GM23338 (cell line): ENCODE results near the gene ANAPC5. TPM values are rescaled to one million over a fixed set of nuclear protein-coding genes. Genes with fewer than 3 reads are reported as not detected.

ENCODE experiments used
- ATAC-seq: fragments of 200-7000 bp; cut with Tn5 transposase; 3 replicates; pipeline ENCODE4 v1.9.1; 2020
- DNase-seq: peaks from one replicate; pipeline ENCODE4 v3.0.0-alpha.2; 2015; ENCODE audit warnings: low spot score
- H2AFZ ChIP-seq: fragments of 200-600 bp; sonication (generic); 2 replicates; pipeline ENCODE4 v1.8.0; 2016; ENCODE audit warnings: antibody characterized with exemption, mild to moderate bottlenecking, moderate library complexity
- H3F3A ChIP-seq: fragments of 200-600 bp; sonication (generic); replicated peaks from 2 replicates; pipeline ENCODE4 v1.8.0; 2017; ENCODE audit warnings: antibody characterized with exemption, mixed run types, low read depth
- H3K27ac ChIP-seq: fragments of 200-600 bp; sonication (generic); 2 replicates; pipeline ENCODE4 v1.6.1; 2016; ENCODE audit warnings: low read depth
- H3K27me3 ChIP-seq: fragments of 200-600 bp; sonication (generic); 2 replicates; pipeline ENCODE4 v1.8.0; 2016; ENCODE audit warnings: mild to moderate bottlenecking, mixed run types, moderate library complexity; ENCODE audit not compliant: insufficient read depth
- H3K36me3 ChIP-seq: fragments of 200-600 bp; sonication (generic); 2 replicates; pipeline ENCODE4 v1.8.0; 2016; ENCODE audit warnings: mild to moderate bottlenecking; ENCODE audit not compliant: insufficient read depth
- H3K4me1 ChIP-seq: fragments of 200-600 bp; sonication (generic); 2 replicates; pipeline ENCODE4 v1.8.0; 2016; ENCODE audit warnings: mild to moderate bottlenecking, moderate library complexity; ENCODE audit not compliant: insufficient read depth
- H3K4me2 ChIP-seq: fragments of 200-600 bp; sonication (generic); 2 replicates; pipeline ENCODE4 v1.7.1; 2017; ENCODE audit warnings: mixed run types
- H3K4me3 ChIP-seq: fragments of 200-600 bp; sonication (generic); 2 replicates; pipeline ENCODE4 v1.6.1; 2016; ENCODE audit warnings: mixed run types
- H3K79me2 ChIP-seq: fragments of 200-600 bp; sonication (generic); replicated peaks from 2 replicates; pipeline ENCODE4 v1.8.0; 2017; ENCODE audit warnings: mild to moderate bottlenecking; ENCODE audit not compliant: insufficient read depth
- H3K9me2 ChIP-seq: fragments of 200-600 bp; sonication (generic); 2 replicates; pipeline ENCODE4 v1.8.0; 2017; ENCODE audit not compliant: insufficient read depth
- H4K20me1 ChIP-seq: fragments of 200-600 bp; sonication (generic); replicated peaks from 2 replicates; pipeline ENCODE4 v1.8.0; 2017; ENCODE audit warnings: mild to moderate bottlenecking; ENCODE audit not compliant: insufficient read depth
- H3K27ac Mint-ChIP-seq: 2 replicates; pipeline ENCODE4 v1.8.0; 2020; ENCODE audit warnings: inconsistent platforms, mild to moderate bottlenecking, moderate library complexity, mixed read lengths
- H3K27me3 Mint-ChIP-seq: 3 replicates; pipeline ENCODE4 v1.8.0; 2022; ENCODE audit warnings: low read depth, mild to moderate bottlenecking, moderate library complexity, mixed read lengths, inconsistent platforms; ENCODE audit not compliant: insufficient read depth, poor library complexity
- H3K36me3 Mint-ChIP-seq: 3 replicates; pipeline ENCODE4 v1.8.0; 2021; ENCODE audit warnings: low read depth, mild to moderate bottlenecking, inconsistent platforms, moderate library complexity, mixed read lengths
- H3K4me1 Mint-ChIP-seq: 3 replicates; pipeline ENCODE4 v1.8.0; 2020; ENCODE audit warnings: mild to moderate bottlenecking, inconsistent platforms, mixed read lengths
- H3K4me3 Mint-ChIP-seq: 3 replicates; pipeline ENCODE4 v1.8.0; 2021; ENCODE audit warnings: moderate library complexity, mild to moderate bottlenecking, inconsistent platforms, mixed read lengths
- H3K9me3 Mint-ChIP-seq: 3 replicates; pipeline ENCODE4 v1.8.0; 2020; ENCODE audit warnings: moderate library complexity, mild to moderate bottlenecking, inconsistent platforms, mixed read lengths
- CREB1 ChIP-seq: fragments of 250-450 bp; sonication (Bioruptor Pico); IDR thresholded peaks from 2 replicates; pipeline ENCODE4 v1.5.0; 2020; ENCODE audit warnings: low read depth, mild to moderate bottlenecking, moderate library complexity
- EZH2 ChIP-seq: fragments of 200-600 bp; sonication (generic); IDR thresholded peaks from one replicate; pipeline ENCODE4 v1.8.0; 2017; ENCODE audit warnings: antibody characterized with exemption, mild to moderate bottlenecking, low read depth; ENCODE audit not compliant: unreplicated experiment
- EZH2phosphoT487 ChIP-seq: fragments of 200-600 bp; sonication (generic); IDR thresholded peaks from one replicate; pipeline ENCODE4 v1.8.1; 2018; ENCODE audit warnings: antibody characterized with exemption; ENCODE audit not compliant: unreplicated experiment
- JUNB ChIP-seq: IDR thresholded peaks from one replicate; pipeline ENCODE4 v1.6.1; 2016; ENCODE audit warnings: antibody characterized with exemption; ENCODE audit not compliant: unreplicated experiment
- NANOG ChIP-seq: IDR thresholded peaks from 2 replicates; pipeline ENCODE4 v1.6.1; 2016; ENCODE audit warnings: antibody characterized with exemption, borderline replicate concordance
- POLR2AphosphoS5 ChIP-seq: IDR thresholded peaks from 2 replicates; pipeline ENCODE4 v1.6.1; 2016; ENCODE audit warnings: antibody characterized with exemption, low read depth
- STAT1 ChIP-seq: IDR thresholded peaks from one replicate; pipeline ENCODE4 v1.6.1; 2016; ENCODE audit warnings: antibody characterized with exemption; ENCODE audit not compliant: unreplicated experiment
- ZNF114 ChIP-seq: fragments of 250-450 bp; sonication (Bioruptor Pico); IDR thresholded peaks from 2 replicates; pipeline ENCODE4 v1.5.0; 2020; ENCODE audit warnings: mild to moderate bottlenecking, moderate library complexity
- ZNF331 ChIP-seq: fragments of 250-450 bp; sonication (Bioruptor Pico); IDR thresholded peaks from 2 replicates; pipeline ENCODE4 v1.5.0; 2020; ENCODE audit warnings: low read depth, mild to moderate bottlenecking, moderate library complexity
- polyA plus RNA-seq: library from polyadenylated mRNA; unstranded; fragments of >200 nt; fragmentation: Nextera tagmentation; extraction: Ambion mirVana; gene quantifications from 2 replicates; pipeline ENCODE4 v1.2.1, GENCODE V29; 2016
- total RNA-seq: library from RNA; depleted of rRNA; stranded (reverse); fragments of >200 nt; shearing (Covaris generic); gene quantifications from 2 replicates; pipeline ENCODE4 v1.2.3, GENCODE V29; 2014
- TF ChIP-seq, protein P1 (sequence below): fragments of 250-450 bp; sonication (Bioruptor Pico); IDR thresholded peaks from 2 replicates; pipeline ENCODE4 v1.5.0; 2020; ENCODE audit warnings: mild to moderate bottlenecking, moderate library complexity
- TF ChIP-seq, protein P2 (sequence below): IDR thresholded peaks from 2 replicates; pipeline ENCODE4 v1.6.1; 2016; ENCODE audit warnings: antibody characterized with exemption
- TF ChIP-seq, protein P3 (sequence below), 2 experiments: fragments of 200-600 bp in 1 of 2; sonication (generic) in 1 of 2; conservative IDR thresholded peaks; 2 replicates each; pipeline versions ENCODE4 v1.5.1 to v1.6.1; 2016 to 2017; ENCODE audit warnings: antibody characterized with exemption in 2 of 2, low read depth in 2 of 2, mild to moderate bottlenecking in 2 of 2, moderate library complexity in 1 of 2

The ANAPC5 gene
- total and polyA plus RNA-seq, 2 experiments from 2014 or later, result 65.9 to 125 TPM

DNA sequence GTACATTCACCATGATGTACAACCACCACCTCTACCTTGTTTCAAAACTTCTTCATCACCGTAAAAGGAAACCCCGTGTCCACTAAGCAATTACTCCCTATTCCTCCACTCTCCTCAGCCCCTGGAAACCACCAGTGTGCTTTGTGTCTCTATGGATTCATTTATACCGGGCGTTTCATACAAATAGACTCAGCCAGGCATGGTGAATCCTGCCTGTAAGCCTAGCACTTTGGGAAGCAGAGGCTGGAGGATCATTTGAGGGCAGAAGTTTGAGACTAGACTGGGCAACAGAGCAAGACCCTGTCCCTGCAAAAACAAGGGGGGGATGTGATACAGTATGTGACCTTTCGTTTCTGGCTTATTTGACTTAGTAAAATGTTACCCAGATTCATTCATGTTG is 26.5 kb upstream of the ANAPC5 start (continued):
- TF ChIP-seq, protein P1, sequence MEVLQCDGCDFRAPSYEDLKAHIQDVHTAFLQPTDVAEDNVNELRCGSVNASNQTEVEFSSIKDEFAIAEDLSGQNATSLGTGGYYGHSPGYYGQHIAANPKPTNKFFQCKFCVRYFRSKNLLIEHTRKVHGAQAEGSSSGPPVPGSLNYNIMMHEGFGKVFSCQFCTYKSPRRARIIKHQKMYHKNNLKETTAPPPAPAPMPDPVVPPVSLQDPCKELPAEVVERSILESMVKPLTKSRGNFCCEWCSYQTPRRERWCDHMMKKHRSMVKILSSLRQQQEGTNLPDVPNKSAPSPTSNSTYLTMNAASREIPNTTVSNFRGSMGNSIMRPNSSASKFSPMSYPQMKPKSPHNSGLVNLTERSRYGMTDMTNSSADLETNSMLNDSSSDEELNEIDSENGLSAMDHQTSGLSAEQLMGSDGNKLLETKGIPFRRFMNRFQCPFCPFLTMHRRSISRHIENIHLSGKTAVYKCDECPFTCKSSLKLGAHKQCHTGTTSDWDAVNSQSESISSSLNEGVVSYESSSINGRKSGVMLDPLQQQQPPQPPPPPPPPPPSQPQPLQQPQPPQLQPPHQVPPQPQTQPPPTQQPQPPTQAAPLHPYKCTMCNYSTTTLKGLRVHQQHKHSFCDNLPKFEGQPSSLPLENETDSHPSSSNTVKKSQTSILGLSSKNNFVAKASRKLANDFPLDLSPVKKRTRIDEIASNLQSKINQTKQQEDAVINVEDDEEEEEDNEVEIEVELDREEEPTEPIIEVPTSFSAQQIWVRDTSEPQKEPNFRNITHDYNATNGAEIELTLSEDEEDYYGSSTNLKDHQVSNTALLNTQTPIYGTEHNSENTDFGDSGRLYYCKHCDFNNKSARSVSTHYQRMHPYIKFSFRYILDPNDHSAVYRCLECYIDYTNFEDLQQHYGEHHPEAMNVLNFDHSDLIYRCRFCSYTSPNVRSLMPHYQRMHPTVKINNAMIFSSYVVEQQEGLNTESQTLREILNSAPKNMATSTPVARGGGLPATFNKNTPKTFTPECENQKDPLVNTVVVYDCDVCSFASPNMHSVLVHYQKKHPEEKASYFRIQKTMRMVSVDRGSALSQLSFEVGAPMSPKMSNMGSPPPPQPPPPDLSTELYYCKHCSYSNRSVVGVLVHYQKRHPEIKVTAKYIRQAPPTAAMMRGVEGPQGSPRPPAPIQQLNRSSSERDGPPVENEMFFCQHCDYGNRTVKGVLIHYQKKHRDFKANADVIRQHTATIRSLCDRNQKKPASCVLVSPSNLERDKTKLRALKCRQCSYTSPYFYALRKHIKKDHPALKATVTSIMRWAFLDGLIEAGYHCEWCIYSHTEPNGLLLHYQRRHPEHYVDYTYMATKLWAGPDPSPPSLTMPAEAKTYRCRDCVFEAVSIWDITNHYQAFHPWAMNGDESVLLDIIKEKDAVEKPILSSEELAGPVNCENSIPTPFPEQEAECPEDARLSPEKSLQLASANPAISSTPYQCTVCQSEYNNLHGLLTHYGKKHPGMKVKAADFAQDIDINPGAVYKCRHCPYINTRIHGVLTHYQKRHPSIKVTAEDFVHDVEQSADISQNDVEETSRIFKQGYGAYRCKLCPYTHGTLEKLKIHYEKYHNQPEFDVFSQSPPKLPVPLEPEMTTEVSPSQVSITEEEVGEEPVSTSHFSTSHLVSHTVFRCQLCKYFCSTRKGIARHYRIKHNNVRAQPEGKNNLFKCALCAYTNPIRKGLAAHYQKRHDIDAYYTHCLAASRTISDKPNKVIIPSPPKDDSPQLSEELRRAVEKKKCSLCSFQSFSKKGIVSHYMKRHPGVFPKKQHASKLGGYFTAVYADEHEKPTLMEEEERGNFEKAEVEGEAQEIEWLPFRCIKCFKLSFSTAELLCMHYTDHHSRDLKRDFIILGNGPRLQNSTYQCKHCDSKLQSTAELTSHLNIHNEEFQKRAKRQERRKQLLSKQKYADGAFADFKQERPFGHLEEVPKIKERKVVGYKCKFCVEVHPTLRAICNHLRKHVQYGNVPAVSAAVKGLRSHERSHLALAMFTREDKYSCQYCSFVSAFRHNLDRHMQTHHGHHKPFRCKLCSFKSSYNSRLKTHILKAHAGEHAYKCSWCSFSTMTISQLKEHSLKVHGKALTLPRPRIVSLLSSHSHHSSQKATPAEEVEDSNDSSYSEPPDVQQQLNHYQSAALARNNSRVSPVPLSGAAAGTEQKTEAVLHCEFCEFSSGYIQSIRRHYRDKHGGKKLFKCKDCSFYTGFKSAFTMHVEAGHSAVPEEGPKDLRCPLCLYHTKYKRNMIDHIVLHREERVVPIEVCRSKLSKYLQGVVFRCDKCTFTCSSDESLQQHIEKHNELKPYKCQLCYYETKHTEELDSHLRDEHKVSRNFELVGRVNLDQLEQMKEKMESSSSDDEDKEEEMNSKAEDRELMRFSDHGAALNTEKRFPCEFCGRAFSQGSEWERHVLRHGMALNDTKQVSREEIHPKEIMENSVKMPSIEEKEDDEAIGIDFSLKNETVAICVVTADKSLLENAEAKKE (CRISPR knock-in tag), result no peak
- no peak for TF ChIP-seq NANOG
- no peak for TF ChIP-seq EZH2
- TF ChIP-seq ZNF331 (CRISPR knock-in tag), result no peak
- no peak for TF ChIP-seq ZNF114
- no peak for TF ChIP-seq EZH2phosphoT487

DNA sequence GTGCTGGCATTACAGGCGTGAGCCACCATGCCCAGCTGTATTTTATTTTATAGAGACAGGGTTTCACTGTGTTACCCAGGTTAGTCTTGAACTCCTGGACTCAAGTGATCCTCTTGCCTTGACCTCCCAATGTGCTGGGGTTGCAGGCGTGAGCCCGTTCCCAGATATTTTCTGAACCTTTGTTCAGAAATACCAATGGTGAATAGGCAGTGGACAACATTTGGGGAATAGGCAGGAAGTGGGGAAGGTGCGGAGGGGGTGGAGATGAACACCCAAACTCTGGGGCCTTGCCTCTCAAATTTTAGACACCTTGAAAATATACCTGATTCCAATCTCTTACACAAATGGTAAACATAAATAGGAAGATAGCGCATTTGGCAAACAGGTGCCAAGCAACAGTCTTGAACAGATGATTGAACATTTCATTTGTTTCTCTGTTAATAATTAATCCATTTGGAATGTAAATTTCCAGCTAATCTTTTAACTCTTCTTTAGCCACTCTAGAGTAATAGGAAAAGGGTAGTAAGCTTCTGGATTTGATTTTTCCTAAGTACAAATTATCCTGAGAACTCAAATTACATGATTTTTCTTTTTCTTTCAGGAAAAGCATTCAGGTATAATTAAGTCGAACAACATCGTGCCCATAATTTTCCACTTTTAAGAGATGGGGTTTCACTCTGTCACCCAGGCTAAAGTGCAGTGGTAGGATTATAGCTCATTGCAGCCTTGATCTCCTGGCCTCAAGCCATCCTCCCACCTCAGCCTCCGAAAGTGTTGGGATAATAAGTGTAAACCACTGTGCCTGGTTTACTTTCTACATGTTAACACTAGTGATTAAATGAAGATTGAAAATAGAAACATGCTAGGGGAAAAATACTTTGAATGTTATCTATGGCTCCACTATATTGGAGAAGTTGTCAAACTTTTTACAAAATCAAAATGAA is 24.8 kb upstream of the ANAPC5 start:
- H4K20me1 ChIP-seq, result no peaks in the 10 kb centered on the region
- H3K27me3 Mint-ChIP-seq, result peaks cover 2% of the 10 kb centered on the region
- no peaks in the 10 kb centered on the region for H3K27me3 ChIP-seq
- H3K27ac Mint-ChIP-seq, result no peak overlapping the region
- no peaks in the 10 kb centered on the region for H3F3A ChIP-seq
- H3K4me3 Mint-ChIP-seq, result no peak overlapping the region
- H3K27ac ChIP-seq, result no peak overlapping the region
- no peak for DNase-seq
- H3K9me3 Mint-ChIP-seq, result peaks cover 5% of the 10 kb centered on the region; the same call in 1 of the 3 replicates
- H3K36me3 ChIP-seq, result no peaks in the 10 kb centered on the region
- H3K4me1 ChIP-seq, result no peaks in the 10 kb centered on the region
- H3K4me3 ChIP-seq, result no peak overlapping the region
- no peak overlapping the region for H2AFZ ChIP-seq
- ATAC-seq, result no peak
- H3K36me3 Mint-ChIP-seq, result no peaks in the 10 kb centered on the region
- H3K9me2 ChIP-seq, result no peaks in the 10 kb centered on the region
- H3K4me1 Mint-ChIP-seq, result no peaks in the 10 kb centered on the region
- no peaks in the 10 kb centered on the region for H3K79me2 ChIP-seq
- TF ChIP-seq CREB1 (CRISPR knock-in tag) (no peak), EZH2phosphoT487 (no peak), JUNB (no peak), NANOG (no peak), ZNF114 (no peak), POLR2AphosphoS5 (no peak), EZH2 (no peak), ZNF331 (CRISPR knock-in tag) (no peak), STAT1 (no peak)
- TF ChIP-seq, protein P2, sequence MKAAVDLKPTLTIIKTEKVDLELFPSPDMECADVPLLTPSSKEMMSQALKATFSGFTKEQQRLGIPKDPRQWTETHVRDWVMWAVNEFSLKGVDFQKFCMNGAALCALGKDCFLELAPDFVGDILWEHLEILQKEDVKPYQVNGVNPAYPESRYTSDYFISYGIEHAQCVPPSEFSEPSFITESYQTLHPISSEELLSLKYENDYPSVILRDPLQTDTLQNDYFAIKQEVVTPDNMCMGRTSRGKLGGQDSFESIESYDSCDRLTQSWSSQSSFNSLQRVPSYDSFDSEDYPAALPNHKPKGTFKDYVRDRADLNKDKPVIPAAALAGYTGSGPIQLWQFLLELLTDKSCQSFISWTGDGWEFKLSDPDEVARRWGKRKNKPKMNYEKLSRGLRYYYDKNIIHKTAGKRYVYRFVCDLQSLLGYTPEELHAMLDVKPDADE, result no peak
- TF ChIP-seq, protein P3, sequence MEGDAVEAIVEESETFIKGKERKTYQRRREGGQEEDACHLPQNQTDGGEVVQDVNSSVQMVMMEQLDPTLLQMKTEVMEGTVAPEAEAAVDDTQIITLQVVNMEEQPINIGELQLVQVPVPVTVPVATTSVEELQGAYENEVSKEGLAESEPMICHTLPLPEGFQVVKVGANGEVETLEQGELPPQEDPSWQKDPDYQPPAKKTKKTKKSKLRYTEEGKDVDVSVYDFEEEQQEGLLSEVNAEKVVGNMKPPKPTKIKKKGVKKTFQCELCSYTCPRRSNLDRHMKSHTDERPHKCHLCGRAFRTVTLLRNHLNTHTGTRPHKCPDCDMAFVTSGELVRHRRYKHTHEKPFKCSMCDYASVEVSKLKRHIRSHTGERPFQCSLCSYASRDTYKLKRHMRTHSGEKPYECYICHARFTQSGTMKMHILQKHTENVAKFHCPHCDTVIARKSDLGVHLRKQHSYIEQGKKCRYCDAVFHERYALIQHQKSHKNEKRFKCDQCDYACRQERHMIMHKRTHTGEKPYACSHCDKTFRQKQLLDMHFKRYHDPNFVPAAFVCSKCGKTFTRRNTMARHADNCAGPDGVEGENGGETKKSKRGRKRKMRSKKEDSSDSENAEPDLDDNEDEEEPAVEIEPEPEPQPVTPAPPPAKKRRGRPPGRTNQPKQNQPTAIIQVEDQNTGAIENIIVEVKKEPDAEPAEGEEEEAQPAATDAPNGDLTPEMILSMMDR (conservative IDR thresholded peaks at IDR 0.05; ENCODE audit: low read depth in 2 of 2), result no peak
- no peak overlapping the region for H3K4me2 ChIP-seq
